Neural crest cell (in vitro differentiated cells): ENCODE data around the gene MRGPRG. TPM values are rescaled to one million over a fixed set of nuclear protein-coding genes. Genes with fewer than 3 reads are reported as not detected.
"Not testable (repeated sequence)": the region's sequence is repeated elsewhere in the genome, so short reads cannot be mapped to it uniquely, and the experiment has no call there.

Experiments
- DNase-seq: peaks from one replicate; pipeline ENCODE4 v3.0.0; 2021; ENCODE audit warnings: low read depth, mixed read lengths, low spot score
- H3K27ac Mint-ChIP-seq: one replicate; pipeline ENCODE4 v1.8.0; 2021; ENCODE audit warnings: mild to moderate bottlenecking, mixed read lengths; ENCODE audit not compliant: unreplicated experiment
- H3K27me3 Mint-ChIP-seq: 2 replicates; pipeline ENCODE4 v1.8.0; 2021; ENCODE audit warnings: low read depth, mild to moderate bottlenecking, mixed read lengths
- H3K36me3 Mint-ChIP-seq: 2 replicates; pipeline ENCODE4 v1.8.0; 2021; ENCODE audit warnings: low read depth, mild to moderate bottlenecking, mixed read lengths
- H3K4me1 Mint-ChIP-seq: 2 replicates; pipeline ENCODE4 v1.8.0; 2021; ENCODE audit warnings: mixed read lengths
- H3K4me3 Mint-ChIP-seq: one replicate; pipeline ENCODE4 v1.8.0; 2021; ENCODE audit warnings: mild to moderate bottlenecking, mixed read lengths
- H3K9me3 Mint-ChIP-seq: 2 replicates; pipeline ENCODE4 v1.8.0; 2021; ENCODE audit warnings: mixed read lengths
- total RNA-seq: library from RNA; stranded (reverse); gene quantifications from 2 replicates; pipeline ENCODE4 v1.2.1, GENCODE V29; 2021
- TF ChIP-seq, protein P1 (sequence below): fragments of 200-600 bp; sonication (generic); conservative IDR thresholded peaks from 2 replicates; pipeline ENCODE4 v1.5.0; 2021; ENCODE audit warnings: antibody characterized with exemption, mild to moderate bottlenecking

MRGPRG gene
- total RNA-seq, 1 donor from 2014 or later: not detected

DNA sequence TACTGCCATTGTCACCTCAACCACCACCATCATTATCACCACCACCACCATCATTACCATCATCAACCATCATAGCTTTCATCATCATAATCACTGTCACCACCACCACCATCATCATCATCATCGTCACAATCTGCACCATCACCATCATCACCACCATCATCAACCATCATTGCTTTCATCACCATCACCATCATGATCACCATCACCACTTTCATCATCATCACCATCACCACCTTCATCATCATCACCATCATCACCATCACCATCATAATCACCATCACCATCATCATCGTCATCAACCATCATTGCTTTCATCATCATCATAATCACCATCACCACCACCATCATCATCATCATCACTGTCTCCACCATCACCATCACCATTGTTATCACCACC, 44.8 kb downstream of the MRGPRG start:
- no peak for DNase-seq
- Mint-ChIP-seq H3K4me3 (no peak overlapping the region), H3K36me3 (peaks cover 7% of the 10 kb centered on the region), H3K27ac (no peak overlapping the region), H3K4me1 (peaks cover 9% of the 10 kb centered on the region), H3K9me3 (peaks cover 15% of the 10 kb centered on the region), H3K27me3 (peaks cover 18% of the 10 kb centered on the region)
- TF ChIP-seq, protein P1, sequence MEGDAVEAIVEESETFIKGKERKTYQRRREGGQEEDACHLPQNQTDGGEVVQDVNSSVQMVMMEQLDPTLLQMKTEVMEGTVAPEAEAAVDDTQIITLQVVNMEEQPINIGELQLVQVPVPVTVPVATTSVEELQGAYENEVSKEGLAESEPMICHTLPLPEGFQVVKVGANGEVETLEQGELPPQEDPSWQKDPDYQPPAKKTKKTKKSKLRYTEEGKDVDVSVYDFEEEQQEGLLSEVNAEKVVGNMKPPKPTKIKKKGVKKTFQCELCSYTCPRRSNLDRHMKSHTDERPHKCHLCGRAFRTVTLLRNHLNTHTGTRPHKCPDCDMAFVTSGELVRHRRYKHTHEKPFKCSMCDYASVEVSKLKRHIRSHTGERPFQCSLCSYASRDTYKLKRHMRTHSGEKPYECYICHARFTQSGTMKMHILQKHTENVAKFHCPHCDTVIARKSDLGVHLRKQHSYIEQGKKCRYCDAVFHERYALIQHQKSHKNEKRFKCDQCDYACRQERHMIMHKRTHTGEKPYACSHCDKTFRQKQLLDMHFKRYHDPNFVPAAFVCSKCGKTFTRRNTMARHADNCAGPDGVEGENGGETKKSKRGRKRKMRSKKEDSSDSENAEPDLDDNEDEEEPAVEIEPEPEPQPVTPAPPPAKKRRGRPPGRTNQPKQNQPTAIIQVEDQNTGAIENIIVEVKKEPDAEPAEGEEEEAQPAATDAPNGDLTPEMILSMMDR: no peak

- Mint-ChIP-seq H3K4me1 (peaks cover 9% of the 10 kb centered on the region), H3K9me3 (peaks cover 10% of the 10 kb centered on the region), H3K27me3 (peaks cover 18% of the 10 kb centered on the region), H3K36me3 (peaks cover 7% of the 10 kb centered on the region), H3K4me3 (no peak overlapping the region), H3K27ac (no peak overlapping the region)
- DNase-seq: no peak
- TF ChIP-seq, protein P1: no peak
Observed at GRCh38 chr11:3171931-3172560, 46.6 kb downstream of the MRGPRG start.

GRCh38 chr11:3170756-3171650, 47.6 kb downstream of the MRGPRG start:
- no peak overlapping the region for H3K27ac Mint-ChIP-seq
- H3K9me3 Mint-ChIP-seq: peaks cover 7% of the 10 kb centered on the region
- DNase-seq: no peak
- H3K4me3 Mint-ChIP-seq: no peak overlapping the region
- peaks cover 15% of the 10 kb centered on the region for H3K27me3 Mint-ChIP-seq
- peaks cover 7% of the 10 kb centered on the region for H3K36me3 Mint-ChIP-seq
- TF ChIP-seq, protein P1: no peak
- peaks cover 9% of the 10 kb centered on the region for H3K4me1 Mint-ChIP-seq

DNA sequence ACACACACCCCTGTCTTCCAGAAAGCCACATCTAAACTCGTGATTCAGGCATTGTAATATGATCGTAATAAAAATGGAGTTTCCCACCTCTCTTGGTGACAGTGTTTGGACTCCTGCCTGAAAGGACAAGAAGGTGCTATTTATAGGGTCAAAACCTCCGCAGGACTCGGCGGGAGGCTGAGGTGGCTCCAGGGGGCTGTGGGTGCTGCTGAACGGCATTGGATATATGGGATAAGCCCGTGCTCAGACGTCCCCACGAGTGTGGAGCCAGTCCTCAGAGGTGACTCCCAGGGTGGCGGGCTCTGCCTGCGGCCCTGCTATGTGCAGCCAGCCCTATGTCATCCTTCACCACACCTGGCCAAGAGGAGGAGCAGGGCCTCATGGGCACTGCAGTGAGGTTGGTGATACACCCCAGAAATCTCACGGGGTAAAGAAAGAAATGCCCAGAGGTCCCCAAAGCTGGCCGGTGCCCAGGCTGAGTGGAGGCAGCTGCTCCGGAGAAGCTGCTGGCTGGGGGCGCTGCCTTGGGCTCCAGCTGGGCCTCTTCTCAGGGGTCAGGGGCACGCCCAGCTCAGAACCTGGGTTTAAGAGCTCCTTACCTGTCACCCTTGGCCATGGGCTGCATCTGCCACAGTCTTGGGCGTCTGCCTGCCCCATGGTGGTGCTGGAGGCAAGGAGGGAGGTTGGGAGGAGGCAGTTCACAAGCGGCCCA, 48.4 kb downstream of the MRGPRG start:
- H3K9me3 Mint-ChIP-seq: no peaks in the 10 kb centered on the region
- peaks cover 15% of the 10 kb centered on the region for H3K27me3 Mint-ChIP-seq
- DNase-seq: no peak
- H3K4me3 Mint-ChIP-seq: peak overlapping the region; percentile 45
- H3K27ac Mint-ChIP-seq: peak overlapping the region; percentile 78
- H3K4me1 Mint-ChIP-seq: peaks cover 14% of the 10 kb centered on the region
- H3K36me3 Mint-ChIP-seq: no peaks in the 10 kb centered on the region
- TF ChIP-seq, protein P1: no peak

- Mint-ChIP-seq H3K27ac (peak overlapping the region; percentile 78), H3K36me3 (no peaks in the 10 kb centered on the region), H3K9me3 (no peaks in the 10 kb centered on the region), H3K4me1 (peaks cover 14% of the 10 kb centered on the region), H3K27me3 (peaks cover 15% of the 10 kb centered on the region), H3K4me3 (peak overlapping the region; percentile 45)
- no peak for DNase-seq
- TF ChIP-seq, protein P1: no peak
Observed at GRCh38 chr11:3169255-3170043, 49.2 kb downstream of the MRGPRG start.

- not testable (repeated sequence) for DNase-seq, H3K9me3 Mint-ChIP-seq, H3K36me3 Mint-ChIP-seq, H3K27ac Mint-ChIP-seq
- Mint-ChIP-seq H3K27me3 (peaks cover 15% of the 10 kb centered on the region), H3K4me1 (peaks cover 17% of the 10 kb centered on the region), H3K4me3 (peak overlapping the region; percentile 45)
Observed at GRCh38 chr11:3168742-3169254, 49.8 kb downstream of the MRGPRG start.
